ENCODE data around the gene ANTXRL. TPM values are rescaled to one million over a fixed set of nuclear protein-coding genes. Genes with fewer than 3 reads are reported as not detected.
"Not testable (repeated sequence)": the region's sequence is repeated elsewhere in the genome, so short reads cannot be mapped to it uniquely, and the experiment has no call there.

The ANTXRL gene
- polyA plus RNA-seq, 3 donors = not detected

GRCh38 chr10:46328853-46329689 is 42.3 kb downstream of the ANTXRL start:
- DNase-seq = no peak

GRCh38 chr10:46329690-46330016 is 42.9 kb downstream of the ANTXRL start:
- DNase-seq = no peak

DNA sequence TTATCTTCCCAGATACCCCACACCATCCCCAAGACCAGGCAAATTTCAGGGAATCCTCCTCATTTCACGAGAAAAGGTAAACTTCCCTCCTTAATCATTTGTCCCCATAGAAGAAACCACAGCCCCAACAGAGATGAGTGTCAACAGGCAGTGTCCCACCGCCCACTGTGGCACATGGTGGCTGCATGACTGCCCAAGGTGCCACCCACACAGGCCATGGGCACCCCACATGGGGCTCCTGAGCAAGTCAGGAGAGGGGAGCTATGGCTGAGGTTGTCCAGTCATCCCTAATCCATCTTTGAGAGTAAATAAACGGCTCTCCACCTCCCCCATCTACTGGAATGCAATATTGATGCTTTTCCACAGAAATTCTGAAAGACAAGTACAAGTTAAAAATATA is 44.1 kb downstream of the ANTXRL start:
- DNase-seq = no peak

- DNase-seq = not testable (repeated sequence)
Measured at GRCh38 chr10:46365484-46365883, 78.7 kb downstream of the ANTXRL start.

DNA sequence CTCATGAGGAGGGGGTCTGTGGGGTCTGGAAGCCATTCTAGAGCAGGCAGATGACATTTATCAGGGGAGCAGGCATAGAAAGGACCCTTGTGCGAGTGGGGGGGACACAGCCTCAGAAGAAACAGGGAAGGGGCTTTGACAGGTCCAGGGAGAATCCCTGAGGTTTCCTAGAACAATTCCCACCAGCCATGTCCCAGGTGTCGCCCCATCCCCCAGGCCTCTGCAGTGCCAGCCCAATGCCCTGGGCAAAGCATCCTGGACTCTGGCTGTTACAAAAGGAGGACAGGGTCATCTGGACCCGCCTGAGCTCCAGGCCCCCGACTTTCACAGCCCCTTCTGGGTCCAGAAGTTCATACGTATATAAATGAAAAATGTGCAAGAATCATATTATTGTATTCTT is 80.4 kb downstream of the ANTXRL start:
- not testable (repeated sequence) for DNase-seq

DNA sequence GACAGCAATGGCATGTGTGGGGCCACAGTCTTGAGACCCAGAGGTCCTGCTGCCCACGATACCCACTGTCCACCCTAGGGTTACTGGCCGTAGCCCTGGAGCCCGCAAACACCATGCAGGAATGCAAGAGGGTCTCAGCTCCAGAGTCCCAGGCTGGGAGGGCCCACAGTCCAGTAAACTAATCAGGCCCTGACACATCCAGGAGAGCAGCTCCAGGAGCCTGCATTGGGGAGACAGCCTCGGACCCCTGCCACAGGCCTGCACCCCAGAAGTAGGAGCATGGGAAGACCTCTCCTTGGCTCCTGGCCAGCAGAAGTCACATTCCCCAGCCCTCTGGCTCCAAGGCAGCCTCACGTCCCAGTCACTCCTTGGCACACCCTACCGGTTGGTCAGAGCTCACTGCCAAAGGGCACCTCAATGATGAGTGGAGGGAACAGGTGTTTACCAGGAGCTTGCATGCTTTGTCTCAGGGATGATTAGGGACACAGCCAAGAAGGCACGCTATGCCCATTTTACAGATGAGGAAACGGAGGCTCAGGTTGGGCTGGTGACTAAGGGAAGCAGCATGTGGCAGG is 81.0 kb downstream of the ANTXRL start:
- DNase-seq = not testable (repeated sequence)

GRCh38 chr10:46368956-46369355 is 82.2 kb downstream of the ANTXRL start:
- not testable (repeated sequence) for DNase-seq

- DNase-seq = not testable (repeated sequence)
Measured at GRCh38 chr10:46374410-46374809, 87.6 kb downstream of the ANTXRL start.

- not testable (repeated sequence) for DNase-seq
Measured at GRCh38 chr10:46375406-46375805, 88.6 kb downstream of the ANTXRL start, which contains the start of gene ANXA8L1. Gene ANXA8L1 (plus strand): TSS chr10:46375776. CDS start chr10:46375852, 76 bp downstream.

DNA sequence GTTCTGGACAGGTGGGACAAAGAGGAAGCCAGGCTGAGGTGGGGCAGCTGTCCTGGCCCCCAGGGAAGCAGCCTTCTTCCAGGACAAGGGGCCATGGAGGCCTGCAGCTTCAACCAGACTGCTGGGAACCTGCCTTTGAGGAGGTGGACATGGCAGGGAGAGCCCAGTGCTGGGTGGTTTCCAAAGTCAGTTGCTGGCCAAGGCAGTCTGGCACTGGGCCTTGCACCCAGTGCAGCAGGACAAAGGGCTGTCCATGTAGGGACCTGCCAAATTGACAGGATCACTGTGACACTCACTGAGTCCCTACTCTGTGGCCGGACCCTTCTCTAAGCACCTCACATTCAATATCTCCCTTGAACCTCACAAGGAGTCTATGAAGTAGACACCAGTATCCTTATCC is 90.2 kb downstream of the ANTXRL start:
- not testable (repeated sequence) for DNase-seq

DNA sequence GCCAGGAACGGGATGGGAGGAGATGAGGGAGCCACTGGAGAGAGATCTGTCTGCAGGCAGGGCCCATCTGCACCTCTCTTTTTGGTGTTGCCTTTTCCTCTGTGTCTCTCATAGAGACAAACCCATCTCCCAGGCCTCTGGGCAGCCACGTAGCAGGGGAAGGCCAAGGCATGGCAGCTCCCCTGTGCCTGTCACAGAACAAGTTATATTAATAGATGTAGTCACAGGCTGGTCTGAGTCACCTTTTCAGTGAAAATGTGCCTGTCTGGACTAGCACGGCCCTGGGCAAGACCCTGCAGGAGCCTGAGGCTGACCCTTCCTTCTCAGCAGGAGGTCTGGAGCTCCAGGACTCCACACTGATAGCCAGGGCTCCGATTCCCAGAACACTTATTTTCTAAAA is 90.9 kb downstream of the ANTXRL start:
- not testable (repeated sequence) for DNase-seq

DNA sequence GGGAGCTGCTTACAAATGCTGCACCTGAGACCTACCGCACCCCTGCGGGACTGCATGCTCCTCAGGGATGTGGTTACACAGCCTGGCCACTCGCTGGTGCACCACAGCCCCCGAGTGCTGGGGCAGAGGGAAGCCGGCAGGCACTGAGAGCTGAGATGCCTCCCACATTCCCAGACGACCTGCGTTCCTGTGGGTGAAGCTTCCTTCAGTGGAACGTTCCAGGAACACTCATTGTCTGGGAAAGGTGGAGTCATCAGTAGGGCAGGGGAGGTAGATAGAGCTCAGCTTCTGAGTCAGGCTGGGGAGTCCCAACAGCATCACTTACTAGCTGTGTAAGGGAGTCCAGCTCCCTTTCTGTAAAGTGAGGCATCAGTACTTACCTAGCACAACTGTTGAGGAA is 91.3 kb downstream of the ANTXRL start:
- DNase-seq = not testable (repeated sequence)

DNA sequence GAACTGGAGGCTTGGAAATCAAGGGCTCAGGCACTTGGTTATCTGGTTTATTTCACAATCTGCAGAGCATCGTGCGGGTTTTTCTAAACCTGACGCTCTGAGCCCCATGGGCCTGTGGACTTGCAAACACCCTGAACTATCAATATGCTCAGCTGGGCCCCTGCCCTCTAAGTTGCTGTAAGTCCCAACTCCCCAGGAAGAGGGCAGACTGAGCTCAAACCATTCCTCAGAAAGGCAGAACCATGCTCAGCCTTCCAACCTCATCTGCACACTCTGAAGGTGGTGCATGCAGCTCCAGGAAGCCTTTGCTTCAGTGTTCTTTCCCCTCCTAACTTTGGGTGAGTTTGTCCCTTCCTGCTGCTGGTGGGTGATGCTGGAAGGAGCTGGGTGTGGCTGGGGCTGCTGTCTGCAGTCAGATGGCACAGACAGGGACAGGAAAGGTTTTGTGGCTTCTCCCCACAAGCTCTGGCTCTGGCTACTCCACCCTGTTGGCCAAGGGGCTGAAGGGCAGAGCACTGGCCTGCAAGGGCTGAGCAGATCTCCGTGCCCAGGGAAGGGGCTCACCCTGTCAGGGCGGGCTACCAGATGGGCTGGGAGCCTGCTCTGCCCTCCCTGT is 92.5 kb downstream of the ANTXRL start:
- DNase-seq = not testable (repeated sequence)

Other genes starting within 250 kb of the ANTXRL start
- gene MSMB, start 240.7 kb upstream of the ANTXRL start, polyA plus RNA-seq (ENCODE audit: insufficient read length in 3 of 3) = not detected
- under 1 TPM in 1 of 3 donors, not detected in 2; 0.30 TPM for gene ANXA8L1, start 88.8 kb downstream of the ANTXRL start, polyA plus RNA-seq (ENCODE audit: insufficient read length in 3 of 3)
- under 1 TPM in 1 of 3 donors, not detected in 2; 0.09 TPM for gene NPY4R, start 179.0 kb downstream of the ANTXRL start, polyA plus RNA-seq (ENCODE audit: insufficient read length in 3 of 3)